GM12878 (cell line): ENCODE data around the gene ROR2. TPM values are rescaled to one million over a fixed set of nuclear protein-coding genes. Genes with fewer than 3 reads are reported as not detected.
"Not testable (repeated sequence)": the region's sequence is repeated elsewhere in the genome, so short reads cannot be mapped to it uniquely, and the experiment has no call there.

Experiments used
- ATAC-seq: fragments of 200-7000 bp; cut with Tn5 transposase; 3 replicates; pipeline ENCODE4 v1.9.1; 2020; ENCODE audit warnings: mild to moderate bottlenecking, moderate library complexity
- BruUV-seq: library from RNA; stranded (reverse); fragments of 400-500 nt; replicated peaks from 2 replicates; lab custom pipeline; 2021; lab: Mats Ljungman, UMichigan
- CTCF ChIA-PET: fragments of 300-600 bp; sonication (Branson Sonifier 250); formaldehyde crosslinking; extraction: SDS; loops from one replicate; lab custom pipeline; 2021; ENCODE audit warnings: inconsistent platforms; lab: Yijun Ruan, JAX
- POLR2A ChIA-PET: fragments of 350-600 bp; formaldehyde crosslinking; extraction: SDS; loops from one replicate; lab custom pipeline; 2021; ENCODE audit warnings: inconsistent platforms; lab: Charles Lee
- RAD21 ChIA-PET: fragments of 300-600 bp; sonication (Branson Sonifier 250); formaldehyde crosslinking; loops from one replicate; lab custom pipeline; 2023; ENCODE audit warnings: antibody characterized with exemption; ENCODE audit not compliant: unreplicated experiment; lab: Charles Lee
- SMC1A ChIA-PET: fragments of 300-600 bp; sonication (Branson Sonifier 250); formaldehyde crosslinking; loops from one replicate; lab custom pipeline; 2023; ENCODE audit not compliant: unreplicated experiment, uncharacterized antibody; lab: Charles Lee
- DNase-seq: peaks from one replicate; pipeline ENCODE4 v3.0.0-alpha.2; 2011; ENCODE audit warnings: low read depth, low spot score
- FAIRE-seq: peaks from 3 replicates; lab custom pipeline; 2011; peaks lifted over from hg19 to GRCh38; lab: Jason Lieb, UNC
- H2AFZ ChIP-seq: 2 replicates; pipeline ENCODE4 v1.6.0; 2011; ENCODE audit warnings: low read depth, low read length, control low read depth; ENCODE audit not compliant: control insufficient read depth
- H3K27ac ChIP-seq: 2 replicates; pipeline ENCODE4 v1.5.1; 2011; ENCODE audit warnings: control low read depth; ENCODE audit not compliant: control insufficient read depth, insufficient read depth
- H3K27me3 ChIP-seq, 2 experiments: replicated peaks in 1 of 2; 2 replicates each; pipeline versions ENCODE4 v1.6.0 to v1.6.1; 2011; ENCODE audit warnings: low read length in 1 of 2; ENCODE audit not compliant: control insufficient read depth in 2 of 2, insufficient read depth in 2 of 2
- H3K36me3 ChIP-seq, 2 experiments: 2 replicates each; pipeline ENCODE4 v1.5.1; 2011; ENCODE audit warnings: low read length in 1 of 2; ENCODE audit not compliant: control insufficient read depth in 2 of 2, insufficient read depth in 2 of 2
- H3K4me1 ChIP-seq: 2 replicates; pipeline ENCODE4 v1.6.1; 2011; ENCODE audit warnings: mild to moderate bottlenecking, low read length, moderate library complexity, mixed read lengths; ENCODE audit not compliant: control insufficient read depth, insufficient read depth
- H3K4me2 ChIP-seq: 2 replicates; pipeline ENCODE4 v1.6.0; 2011; ENCODE audit warnings: control low read depth; ENCODE audit not compliant: control insufficient read depth, insufficient read depth
- H3K4me3 ChIP-seq: fragments of 200-600 bp; sonication (generic); 2 replicates; pipeline ENCODE4 v1.5.1; 2016
- H3K79me2 ChIP-seq: 2 replicates; pipeline ENCODE4 v1.6.0; 2011; ENCODE audit warnings: low read length; ENCODE audit not compliant: control insufficient read depth, insufficient read depth
- H3K9ac ChIP-seq: 2 replicates; pipeline ENCODE4 v1.8.0; 2011; ENCODE audit warnings: low read length, control low read depth, mixed read lengths; ENCODE audit not compliant: control insufficient read depth, insufficient read depth
- H3K9me3 ChIP-seq: replicated peaks from 3 replicates; pipeline ENCODE4 v1.5.1; 2011; ENCODE audit warnings: mild to moderate bottlenecking, low read length; ENCODE audit not compliant: control insufficient read depth, insufficient read depth
- H4K20me1 ChIP-seq: 2 replicates; pipeline ENCODE4 v1.6.0; 2011; ENCODE audit not compliant: control insufficient read depth, insufficient read depth
- CBX3 ChIP-seq: fragments of 200-600 bp; sonication (generic); IDR thresholded peaks from 2 replicates; pipeline ENCODE4 v1.6.1; 2016; ENCODE audit warnings: low read depth, borderline replicate concordance
- HDGF ChIP-seq: fragments of 450-650 bp; IDR thresholded peaks from 2 replicates; pipeline ENCODE4 v1.6.1; 2016; ENCODE audit warnings: antibody characterized with exemption
- NFYA ChIP-seq: IDR thresholded peaks from 2 replicates; pipeline ENCODE4 v1.6.1; 2011; ENCODE audit warnings: low read depth, mild to moderate bottlenecking, low read length, improper control_type of control experiment, borderline replicate concordance
- TARDBP ChIP-seq: IDR thresholded peaks from 2 replicates; pipeline ENCODE4 v1.6.1; 2016; ENCODE audit warnings: borderline replicate concordance
- TBL1XR1 ChIP-seq: IDR thresholded peaks from 2 replicates; pipeline ENCODE4 v1.6.1; 2012; ENCODE audit warnings: low read depth, low read length, improper control_type of control experiment
- TCF7 ChIP-seq: IDR thresholded peaks from 2 replicates; pipeline ENCODE4 v1.6.1; 2014; ENCODE audit warnings: antibody characterized with exemption, borderline replicate concordance
- ZNF207 ChIP-seq: fragments of 450-650 bp; IDR thresholded peaks from 2 replicates; pipeline ENCODE4 v1.6.1; 2014; ENCODE audit warnings: antibody characterized with exemption, mild to moderate bottlenecking, borderline replicate concordance
- ZNF622 ChIP-seq: fragments of 450-650 bp; IDR thresholded peaks from 2 replicates; pipeline ENCODE4 v1.6.1; 2017; ENCODE audit warnings: mild to moderate bottlenecking, inconsistent platforms
- WGBS: methylation state at CpG from one replicate; pipeline ENCODE4 v1.1.6; 2016; ENCODE audit warnings: low lambda C conversion rate; ENCODE audit not compliant: insufficient replicate concordance, insufficient coverage; ENCODE audit errors: missing lambda C conversion rate; 5-methylcytosine and 5-hydroxymethylcytosine counted together
- in situ Hi-C: fragments of 300-500 bp; cut with MboI; formaldehyde crosslinking; loops from 9 replicates; pipeline ENCODE4 v1.14.3; 2018; ENCODE audit warnings: mixed read lengths
- intact Hi-C: fragments of 100-400 bp; cut with micrococcal nuclease; formaldehyde crosslinking; loops from one replicate; pipeline ENCODE4 v1.14.2; 2022; ENCODE audit not compliant: unreplicated experiment
- polyA plus RNA-seq, 11 experiments: library from polyadenylated mRNA; depleted of rRNA in 4 of 11; unstranded in 6 of 11; stranded (reverse) in 5 of 11; fragments of >200 nt; fragmentation: Nextera tagmentation in 4 of 11; fragmentation: Illumina TruSeq in 1 of 11; extraction: Ambion mirVana in 4 of 11; extraction: Trizol in 1 of 11; gene quantifications; 1 replicate in 1 of 11; 2 replicates in 10 of 11; pipeline versions ENCODE4 v1.2.1 to v1.2.3, GENCODE V29; 2011 to 2016; ENCODE audit warnings: inconsistent platforms in 2 of 11, missing spikeins in 2 of 11, low read depth in 1 of 11
- total RNA-seq, 4 experiments: library from RNA; depleted of rRNA in 3 of 4; stranded (reverse); fragments of >200 nt in 3 of 4; fragmentation: Illumina TruSeq in 1 of 4; extraction: Trizol in 1 of 4; gene quantifications; 2 replicates each; pipeline versions ENCODE4 v1.2.1 to v1.2.3, GENCODE V29; 2013 to 2021
- TF ChIP-seq, protein P1 (sequence below): fragments of 150-350 bp; IDR thresholded peaks from 2 replicates; pipeline ENCODE4 v1.6.1; 2014; ENCODE audit warnings: mild to moderate bottlenecking, low read depth, low read length
- TF ChIP-seq, protein P2 (sequence below): IDR thresholded peaks from 2 replicates; pipeline ENCODE4 v1.6.1; 2011; ENCODE audit warnings: borderline replicate concordance, low read depth, mild to moderate bottlenecking, moderate library complexity, mixed read lengths, low read length; ENCODE audit not compliant: insufficient read depth; ENCODE audit errors: extremely low read length
- TF ChIP-seq, protein P3 (sequence below): IDR thresholded peaks from 2 replicates; pipeline ENCODE4 v1.6.1; 2011; ENCODE audit warnings: borderline replicate concordance, low read depth, mild to moderate bottlenecking, moderate library complexity, low read length; ENCODE audit not compliant: insufficient read depth, poor library complexity, severe bottlenecking

ROR2 gene
- total and polyA plus RNA-seq, 10 of the 15 experiments (the other 5 are each of a cell fraction or from before 2014, with no cell fraction given), result 0.03 to 0.05 TPM; not detected in 8

DNA sequence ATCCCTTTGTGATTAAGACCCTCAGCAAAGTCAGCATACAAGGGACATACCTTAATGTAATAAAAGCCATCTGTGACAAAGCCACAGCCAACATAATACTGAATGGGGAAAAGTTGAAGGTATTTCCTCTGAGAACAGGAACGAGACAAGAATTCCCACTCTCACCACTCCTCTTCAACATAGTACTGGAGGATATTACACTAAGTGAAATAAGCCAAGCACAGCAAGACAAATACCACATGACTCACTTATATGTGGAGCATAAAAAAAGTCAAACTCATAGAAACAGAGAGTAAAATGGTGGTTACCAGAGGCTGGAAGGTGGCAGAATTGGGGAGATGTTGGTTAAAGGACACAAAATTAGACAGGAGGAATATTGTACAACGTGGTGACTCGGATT is 408.3 kb downstream of the ROR2 start (continued):
- TF ChIP-seq, protein P1, sequence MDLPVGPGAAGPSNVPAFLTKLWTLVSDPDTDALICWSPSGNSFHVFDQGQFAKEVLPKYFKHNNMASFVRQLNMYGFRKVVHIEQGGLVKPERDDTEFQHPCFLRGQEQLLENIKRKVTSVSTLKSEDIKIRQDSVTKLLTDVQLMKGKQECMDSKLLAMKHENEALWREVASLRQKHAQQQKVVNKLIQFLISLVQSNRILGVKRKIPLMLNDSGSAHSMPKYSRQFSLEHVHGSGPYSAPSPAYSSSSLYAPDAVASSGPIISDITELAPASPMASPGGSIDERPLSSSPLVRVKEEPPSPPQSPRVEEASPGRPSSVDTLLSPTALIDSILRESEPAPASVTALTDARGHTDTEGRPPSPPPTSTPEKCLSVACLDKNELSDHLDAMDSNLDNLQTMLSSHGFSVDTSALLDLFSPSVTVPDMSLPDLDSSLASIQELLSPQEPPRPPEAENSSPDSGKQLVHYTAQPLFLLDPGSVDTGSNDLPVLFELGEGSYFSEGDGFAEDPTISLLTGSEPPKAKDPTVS, result no peak
- TF ChIP-seq HDGF, result no peak
- TF ChIP-seq, all 136 proteins: peak for 0

DNA sequence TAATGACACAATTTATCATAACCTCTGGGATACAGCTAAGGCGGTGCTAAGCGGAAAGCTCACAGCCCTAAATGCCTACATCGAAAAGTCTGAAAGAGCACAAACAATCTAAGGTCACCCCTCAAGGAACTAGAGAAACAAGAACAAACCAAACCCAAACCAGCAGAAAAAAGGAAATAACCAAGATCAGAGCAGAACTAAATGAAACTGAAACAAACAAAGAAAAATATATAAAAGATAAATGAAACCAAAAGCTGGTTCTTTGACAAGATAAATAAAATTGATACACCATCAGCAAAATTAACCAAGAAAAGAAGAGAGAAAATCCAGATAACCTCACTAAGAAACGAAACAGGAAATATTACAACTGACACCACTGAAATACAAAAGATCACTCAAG is 409.5 kb downstream of the ROR2 start:
- RAD21 ChIA-PET, CTCF ChIA-PET, H4K20me1 ChIP-seq, H3K79me2 ChIP-seq, POLR2A ChIA-PET, BruUV-seq, in situ Hi-C loops, DNase-seq, FAIRE-seq, SMC1A ChIA-PET, H3K4me1 ChIP-seq, H3K4me2 ChIP-seq, ATAC-seq, H2AFZ ChIP-seq, H3K27ac ChIP-seq, intact Hi-C loops, H3K36me3 ChIP-seq, H3K9ac ChIP-seq, H3K9me3 ChIP-seq, H3K4me3 ChIP-seq, H3K27me3 ChIP-seq: not testable (repeated sequence)
- WGBS, result 63% methylated on average over 4 of the region's 4 CpGs

DNA sequence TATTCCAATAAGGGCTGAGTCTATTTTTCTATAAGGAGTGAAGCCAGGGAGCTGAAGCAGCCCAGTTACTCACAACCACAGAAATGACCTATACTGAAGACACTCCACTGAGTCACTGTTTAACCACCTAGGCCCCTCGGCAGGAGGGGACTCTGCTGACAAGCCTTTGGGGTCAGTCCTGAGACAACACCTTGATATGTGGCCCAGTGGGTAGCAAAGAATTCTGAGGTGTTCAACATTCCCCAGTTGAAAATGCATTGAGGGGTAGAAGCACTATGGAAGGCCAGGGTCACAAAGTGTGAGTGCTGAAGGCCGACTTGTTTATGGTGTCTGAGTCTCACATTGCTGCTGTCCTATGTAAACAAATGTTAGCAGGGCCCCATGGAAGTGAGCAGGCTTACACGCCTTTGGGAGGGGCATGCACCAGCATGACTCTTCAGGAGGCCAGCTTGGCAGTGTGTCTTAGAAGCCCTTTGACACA is 413.8 kb downstream of the ROR2 start:
- CTCF ChIA-PET, result no interaction called here
- TF ChIP-seq CBX3, result no peak
- TF ChIP-seq ZNF207, result no peak
- TF ChIP-seq TCF7, result no peak
- TF ChIP-seq, protein P2, sequence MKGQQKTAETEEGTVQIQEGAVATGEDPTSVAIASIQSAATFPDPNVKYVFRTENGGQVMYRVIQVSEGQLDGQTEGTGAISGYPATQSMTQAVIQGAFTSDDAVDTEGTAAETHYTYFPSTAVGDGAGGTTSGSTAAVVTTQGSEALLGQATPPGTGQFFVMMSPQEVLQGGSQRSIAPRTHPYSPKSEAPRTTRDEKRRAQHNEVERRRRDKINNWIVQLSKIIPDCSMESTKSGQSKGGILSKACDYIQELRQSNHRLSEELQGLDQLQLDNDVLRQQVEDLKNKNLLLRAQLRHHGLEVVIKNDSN, result no peak
- TF ChIP-seq, protein P3, sequence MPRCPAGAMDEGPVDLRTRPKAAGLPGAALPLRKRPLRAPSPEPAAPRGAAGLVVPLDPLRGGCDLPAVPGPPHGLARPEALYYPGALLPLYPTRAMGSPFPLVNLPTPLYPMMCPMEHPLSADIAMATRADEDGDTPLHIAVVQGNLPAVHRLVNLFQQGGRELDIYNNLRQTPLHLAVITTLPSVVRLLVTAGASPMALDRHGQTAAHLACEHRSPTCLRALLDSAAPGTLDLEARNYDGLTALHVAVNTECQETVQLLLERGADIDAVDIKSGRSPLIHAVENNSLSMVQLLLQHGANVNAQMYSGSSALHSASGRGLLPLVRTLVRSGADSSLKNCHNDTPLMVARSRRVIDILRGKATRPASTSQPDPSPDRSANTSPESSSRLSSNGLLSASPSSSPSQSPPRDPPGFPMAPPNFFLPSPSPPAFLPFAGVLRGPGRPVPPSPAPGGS, result no peak
- TF ChIP-seq TARDBP, result no peak
- no peak for TF ChIP-seq TBL1XR1
- TF ChIP-seq NFYA, result no peak
- TF ChIP-seq ZNF622, result no peak

More for the DNA sequence above, 413.8 kb downstream of the ROR2 start:
- ChIA-PET RAD21 (no interaction called here), POLR2A (no interaction called here), SMC1A (no interaction called here)
- no peaks in the 10 kb centered on the region for H3K36me3 ChIP-seq
- no peak overlapping the region for H2AFZ ChIP-seq
- in situ Hi-C loops (no loop called here), intact Hi-C loops (no loop called here)
- no peak overlapping the region for H3K4me2 ChIP-seq
- no peaks in the 10 kb centered on the region for H3K4me1 ChIP-seq
- no peak overlapping the region for H3K27ac ChIP-seq
- DNase-seq (no peak), ATAC-seq (no peak), FAIRE-seq (no peak)
- peaks cover 0 to 1% of the 10 kb centered on the region in 2 experiments; a peak in 1 of 4 replicates for H3K27me3 ChIP-seq
- H3K4me3 ChIP-seq, result no peak overlapping the region
- H3K9me3 ChIP-seq, result no peaks in the 10 kb centered on the region
- BruUV-seq, result no TSS peak
- H4K20me1 ChIP-seq, result no peaks in the 10 kb centered on the region
- 6% methylated on average over 3 of the region's 3 CpGs for WGBS
- no peaks in the 10 kb centered on the region for H3K79me2 ChIP-seq
- H3K9ac ChIP-seq, result no peak overlapping the region
